Measurements from ENCODE around the gene ZNF516. TPM values are rescaled to one million over a fixed set of nuclear protein-coding genes. Genes with fewer than 3 reads are reported as not detected.

The ZNF516 gene
- total RNA-seq, 1 experiment from 2014 or later = 22.6 TPM

DNA sequence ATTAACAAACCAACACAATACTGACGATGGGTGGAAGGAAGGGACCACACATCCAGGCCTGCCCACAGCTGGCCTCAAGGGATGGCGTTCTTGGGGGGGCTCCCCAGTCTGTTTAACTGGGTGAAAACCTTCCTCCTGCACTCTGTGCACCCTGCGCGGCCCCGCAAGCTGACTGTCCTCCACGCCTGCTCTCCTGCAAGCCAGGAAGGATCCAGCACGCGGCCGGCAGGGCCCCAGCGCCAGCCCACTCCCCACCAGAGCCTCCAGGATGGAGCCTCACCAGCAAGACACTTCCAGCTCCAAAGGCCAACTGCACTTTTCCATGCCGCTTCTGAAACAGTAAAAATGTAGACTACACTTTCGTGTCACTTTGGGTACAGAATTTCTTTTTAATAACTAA, 135.1 kb downstream of the ZNF516 start:
- Histone ChIP-seq H3K56ac (ENCODE audit: insufficient read length, low read depth, low read length) (no peak overlapping the region), H2BK15ac (ENCODE audit: low read depth, low read length) (no peak overlapping the region), H3K4ac (ENCODE audit: low read depth, low read length) (no peak overlapping the region), H3K9me3 (ENCODE audit: control insufficient read depth, low read depth, low read length) (no peaks in the 10 kb centered on the region), H3T11ph (ENCODE audit: low read length) (no peak overlapping the region), H4K8ac (replicated peaks; ENCODE audit: insufficient read length, low read depth, low read length) (no peak overlapping the region), H3K4me1 (ENCODE audit: insufficient read depth, low read length) (0 out of 2 replicates have a peak, but pooled peaks cover 4% of the 10 kb centered on the region), H2BK5ac (ENCODE audit: insufficient read length, low read length) (no peak overlapping the region), H3K79me2 (ENCODE audit: insufficient read depth, low read length) (no peaks in the 10 kb centered on the region), H3K9ac (ENCODE audit: extremely low read depth, insufficient read length, low read length) (no peak overlapping the region), H3K23ac (ENCODE audit: insufficient read length, low read depth, low read length) (no peak overlapping the region), H3K4me2 (ENCODE audit: insufficient read depth, insufficient read length, low read length) (no peak overlapping the region), H2BK12ac (ENCODE audit: insufficient read length, low read depth, low read length) (no peak overlapping the region), H3K23me2 (ENCODE audit: insufficient read length, low read depth, low read length, poor library complexity, severe bottlenecking) (no peaks in the 10 kb centered on the region), H2BK20ac (ENCODE audit: low read depth, low read length, poor library complexity, severe bottlenecking) (no peak overlapping the region), H4K5ac (ENCODE audit: insufficient read length, low read depth, low read length) (no peak overlapping the region), H2BK120ac (ENCODE audit: low read depth, low read length, poor library complexity, severe bottlenecking) (no peak overlapping the region), H2AFZ (ENCODE audit: low read length) (no peak overlapping the region), H3K14ac (ENCODE audit: insufficient read depth, low read length) (no peak overlapping the region), H4K20me1 (ENCODE audit: control insufficient read depth, insufficient read depth, insufficient read length) (no peaks in the 10 kb centered on the region), H3K79me1 (ENCODE audit: insufficient read depth, low read depth, low read length, poor library complexity, severe bottlenecking) (no peaks in the 10 kb centered on the region), H2AK5ac (ENCODE audit: insufficient read length, low read length) (no peak overlapping the region), H3K18ac (ENCODE audit: insufficient read length, low read depth, low read length) (no peak overlapping the region), H3K27ac (ENCODE audit: insufficient read length, low read depth, low read length) (no peak overlapping the region), H4K91ac (ENCODE audit: insufficient read length, low read depth, low read length) (no peak overlapping the region), H3K27me3 (ENCODE audit: insufficient read depth, low read length) (no peaks in the 10 kb centered on the region)
- Mint-ChIP-seq H3K4me3 (no peak overlapping the region), H3K9me3 (no peaks in the 10 kb centered on the region; a peak in 1 of 5 replicates), H3K36me3 (ENCODE audit: insufficient read depth in 1 of 3, low read depth in 3 of 3) (peaks cover 6 to 27% (median 8%) of the 10 kb centered on the region in 3 experiments; a peak in 5 of 7 replicates), H3K4me1 (peaks cover 12 to 21% of the 10 kb centered on the region in 2 experiments), H3K27me3 (ENCODE audit: low read depth) (no peaks in the 10 kb centered on the region), H3K27ac (peak overlapping the region in 1 of 3 experiments; percentile 61; a peak in 1 of 7 replicates)
- no peak for DNase-seq
- WGBS (ENCODE audit: extremely low coverage, insufficient read length, low lambda C conversion rate) = no CpG with 5 or more reads among the region's 12 CpGs
- TF ChIP-seq CTCF (conservative IDR thresholded peaks at IDR 0.05) = no peak

All from H9 (cell line).